HCT116 (cell line): Measurements from ENCODE around the gene HELZ2.

Source experiments
- EGR1 ChIP-seq: IDR thresholded peaks from 2 replicates; pipeline ENCODE4 v1.6.1; 2012; ENCODE audit warnings: low read depth
- JUND ChIP-seq: IDR thresholded peaks from 2 replicates; pipeline ENCODE4 v1.6.1; 2012
- POLR2A ChIP-seq: IDR thresholded peaks from 2 replicates; pipeline ENCODE4 v1.7.0; 2011; ENCODE audit warnings: borderline replicate concordance; ENCODE audit not compliant: insufficient read depth, insufficient read length; ENCODE audit errors: extremely low read depth
- POLR2AphosphoS5 ChIP-seq: IDR thresholded peaks from 2 replicates; pipeline ENCODE4 v1.6.1; 2011; ENCODE audit warnings: mild to moderate bottlenecking, low read depth, low read length, moderate library complexity
- YY1 ChIP-seq: IDR thresholded peaks from 2 replicates; pipeline ENCODE4 v1.6.1; 2011; ENCODE audit warnings: low read length, low read depth, moderate library complexity, mild to moderate bottlenecking; ENCODE audit not compliant: insufficient replicate concordance; ENCODE audit errors: extremely low read depth
- TF ChIP-seq, protein P1 (sequence below), 3 experiments: fragments of 200-600 bp in 1 of 3; sonication (generic) in 1 of 3; IDR thresholded peaks in 2 of 3; conservative IDR thresholded peaks in 1 of 3; 2 replicates each; pipeline ENCODE4 v1.5.1; 2012 to 2017; ENCODE audit warnings: low read depth in 2 of 3, low read length in 2 of 3, antibody characterized with exemption in 1 of 3, borderline replicate concordance in 1 of 3, control low read depth in 1 of 3, mild to moderate bottlenecking in 1 of 3, mixed read lengths in 1 of 3, mixed run types in 1 of 3, moderate library complexity in 1 of 3; ENCODE audit not compliant: insufficient read depth in 1 of 3
- TF ChIP-seq, protein P2 (sequence below): IDR thresholded peaks from 2 replicates; pipeline ENCODE4 v1.6.1; 2012

DNA sequence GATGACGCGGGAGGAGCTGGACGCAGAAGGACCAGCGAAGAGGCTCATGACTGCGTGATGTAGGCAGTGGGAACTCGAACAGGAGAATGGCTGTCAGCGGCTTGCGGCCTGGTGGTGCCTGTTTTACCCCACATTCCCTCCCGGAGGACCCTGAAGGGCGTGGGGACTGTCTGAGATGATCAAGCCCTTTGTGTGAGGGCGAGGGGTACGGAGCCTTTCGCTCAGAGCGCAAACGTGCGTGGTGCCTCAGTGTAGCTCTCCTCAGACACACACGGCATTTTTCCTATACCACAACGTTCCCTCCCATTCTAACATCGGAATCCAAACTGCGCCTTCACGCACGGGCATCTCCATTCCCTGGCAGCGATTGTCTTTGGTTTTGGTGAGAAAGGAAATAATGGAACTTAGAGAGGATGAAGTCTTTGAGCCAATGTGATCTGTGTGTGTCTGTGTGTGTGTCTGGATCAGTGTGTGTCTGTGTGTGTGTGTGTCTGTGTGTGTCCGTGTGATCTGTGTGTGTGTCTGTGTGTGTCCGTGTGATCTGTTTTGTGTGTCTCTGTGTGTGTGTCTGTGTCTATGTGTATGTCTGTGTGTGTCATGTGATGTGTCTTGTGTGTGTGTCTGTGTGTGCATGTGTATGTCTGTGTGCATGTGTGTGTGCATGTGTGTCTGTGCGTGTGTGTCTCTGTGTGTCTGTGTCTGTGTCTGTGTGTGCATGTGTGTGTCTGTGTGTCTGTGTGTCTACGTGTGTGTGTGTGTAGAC lies 42.2 kb downstream of the HELZ2 start:
- TF ChIP-seq, protein P1, sequence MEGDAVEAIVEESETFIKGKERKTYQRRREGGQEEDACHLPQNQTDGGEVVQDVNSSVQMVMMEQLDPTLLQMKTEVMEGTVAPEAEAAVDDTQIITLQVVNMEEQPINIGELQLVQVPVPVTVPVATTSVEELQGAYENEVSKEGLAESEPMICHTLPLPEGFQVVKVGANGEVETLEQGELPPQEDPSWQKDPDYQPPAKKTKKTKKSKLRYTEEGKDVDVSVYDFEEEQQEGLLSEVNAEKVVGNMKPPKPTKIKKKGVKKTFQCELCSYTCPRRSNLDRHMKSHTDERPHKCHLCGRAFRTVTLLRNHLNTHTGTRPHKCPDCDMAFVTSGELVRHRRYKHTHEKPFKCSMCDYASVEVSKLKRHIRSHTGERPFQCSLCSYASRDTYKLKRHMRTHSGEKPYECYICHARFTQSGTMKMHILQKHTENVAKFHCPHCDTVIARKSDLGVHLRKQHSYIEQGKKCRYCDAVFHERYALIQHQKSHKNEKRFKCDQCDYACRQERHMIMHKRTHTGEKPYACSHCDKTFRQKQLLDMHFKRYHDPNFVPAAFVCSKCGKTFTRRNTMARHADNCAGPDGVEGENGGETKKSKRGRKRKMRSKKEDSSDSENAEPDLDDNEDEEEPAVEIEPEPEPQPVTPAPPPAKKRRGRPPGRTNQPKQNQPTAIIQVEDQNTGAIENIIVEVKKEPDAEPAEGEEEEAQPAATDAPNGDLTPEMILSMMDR (IDR thresholded peaks at IDR 0.05 in 2 of 3, conservative IDR thresholded peaks at IDR 0.05 in 1 of 3; ENCODE audit: borderline replicate concordance in 1 of 3, insufficient read depth in 1 of 3, low read depth in 2 of 3, low read length in 2 of 3), result no peak
- no peak for TF ChIP-seq POLR2AphosphoS5
- TF ChIP-seq EGR1, result no peak
- TF ChIP-seq POLR2A, result no peak
- no peak for TF ChIP-seq YY1
- no peak for TF ChIP-seq JUND
- TF ChIP-seq, protein P2, sequence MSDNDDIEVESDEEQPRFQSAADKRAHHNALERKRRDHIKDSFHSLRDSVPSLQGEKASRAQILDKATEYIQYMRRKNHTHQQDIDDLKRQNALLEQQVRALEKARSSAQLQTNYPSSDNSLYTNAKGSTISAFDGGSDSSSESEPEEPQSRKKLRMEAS, result no peak
